BE2C (cell line): Measurements from ENCODE around the gene TM4SF5.
A peak's percentile ranks its signal among the peaks of the same experiment; 100 is the strongest.

ENCODE experiments used
- DNase-seq: peaks from one replicate; pipeline ENCODE4 v3.0.0-alpha.2; 2020
- H3K27me3 ChIP-seq: fragments of 250-450 bp; sonication (Bioruptor Pico); 2 replicates; pipeline ENCODE4 v1.5.1; 2020; ENCODE audit warnings: mild to moderate bottlenecking
- H3K36me3 ChIP-seq: fragments of 250-450 bp; sonication (Bioruptor Pico); 2 replicates; pipeline ENCODE4 v1.5.1; 2020; ENCODE audit warnings: mild to moderate bottlenecking
- H3K4me1 ChIP-seq: fragments of 250-450 bp; sonication (Bioruptor Pico); 2 replicates; pipeline ENCODE4 v1.5.1; 2020
- H3K4me3 ChIP-seq: 2 replicates; pipeline ENCODE4 v1.5.1; 2011; ENCODE audit warnings: low read depth, low read length
- H3K9me3 ChIP-seq: fragments of 250-450 bp; sonication (Bioruptor Pico); 2 replicates; pipeline ENCODE4 v1.5.1; 2020
- TF ChIP-seq, protein P1 (sequence below): IDR thresholded peaks from 2 replicates; pipeline ENCODE4 v1.5.1; 2012; ENCODE audit warnings: mild to moderate bottlenecking, low read depth, low read length

Gene TM4SF5

DNA sequence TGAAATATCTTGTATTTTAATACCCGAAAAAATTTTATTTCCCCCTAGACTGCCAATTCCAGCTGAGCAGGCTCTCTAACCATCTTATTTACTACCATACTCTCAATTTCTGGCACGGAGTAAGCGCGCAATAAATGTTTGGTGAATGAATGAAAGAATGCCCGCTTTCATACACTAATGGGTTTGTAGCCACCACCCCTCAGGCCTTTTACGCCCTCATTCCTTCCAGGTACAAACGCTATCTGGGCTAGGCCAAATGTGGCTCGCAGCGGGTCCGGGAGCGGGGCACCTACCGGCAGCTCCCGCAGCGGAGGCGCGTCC, 34.7 kb downstream of the TM4SF5 start:
- Histone ChIP-seq H3K4me1 (no peaks in the 10 kb centered on the region), H3K4me3 (peak overlapping the region; percentile 55), H3K27me3 (no peaks in the 10 kb centered on the region), H3K36me3 (no peaks in the 10 kb centered on the region), H3K9me3 (no peaks in the 10 kb centered on the region)
- DNase-seq = no peak
- TF ChIP-seq, protein P1, sequence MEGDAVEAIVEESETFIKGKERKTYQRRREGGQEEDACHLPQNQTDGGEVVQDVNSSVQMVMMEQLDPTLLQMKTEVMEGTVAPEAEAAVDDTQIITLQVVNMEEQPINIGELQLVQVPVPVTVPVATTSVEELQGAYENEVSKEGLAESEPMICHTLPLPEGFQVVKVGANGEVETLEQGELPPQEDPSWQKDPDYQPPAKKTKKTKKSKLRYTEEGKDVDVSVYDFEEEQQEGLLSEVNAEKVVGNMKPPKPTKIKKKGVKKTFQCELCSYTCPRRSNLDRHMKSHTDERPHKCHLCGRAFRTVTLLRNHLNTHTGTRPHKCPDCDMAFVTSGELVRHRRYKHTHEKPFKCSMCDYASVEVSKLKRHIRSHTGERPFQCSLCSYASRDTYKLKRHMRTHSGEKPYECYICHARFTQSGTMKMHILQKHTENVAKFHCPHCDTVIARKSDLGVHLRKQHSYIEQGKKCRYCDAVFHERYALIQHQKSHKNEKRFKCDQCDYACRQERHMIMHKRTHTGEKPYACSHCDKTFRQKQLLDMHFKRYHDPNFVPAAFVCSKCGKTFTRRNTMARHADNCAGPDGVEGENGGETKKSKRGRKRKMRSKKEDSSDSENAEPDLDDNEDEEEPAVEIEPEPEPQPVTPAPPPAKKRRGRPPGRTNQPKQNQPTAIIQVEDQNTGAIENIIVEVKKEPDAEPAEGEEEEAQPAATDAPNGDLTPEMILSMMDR = no peak

DNA sequence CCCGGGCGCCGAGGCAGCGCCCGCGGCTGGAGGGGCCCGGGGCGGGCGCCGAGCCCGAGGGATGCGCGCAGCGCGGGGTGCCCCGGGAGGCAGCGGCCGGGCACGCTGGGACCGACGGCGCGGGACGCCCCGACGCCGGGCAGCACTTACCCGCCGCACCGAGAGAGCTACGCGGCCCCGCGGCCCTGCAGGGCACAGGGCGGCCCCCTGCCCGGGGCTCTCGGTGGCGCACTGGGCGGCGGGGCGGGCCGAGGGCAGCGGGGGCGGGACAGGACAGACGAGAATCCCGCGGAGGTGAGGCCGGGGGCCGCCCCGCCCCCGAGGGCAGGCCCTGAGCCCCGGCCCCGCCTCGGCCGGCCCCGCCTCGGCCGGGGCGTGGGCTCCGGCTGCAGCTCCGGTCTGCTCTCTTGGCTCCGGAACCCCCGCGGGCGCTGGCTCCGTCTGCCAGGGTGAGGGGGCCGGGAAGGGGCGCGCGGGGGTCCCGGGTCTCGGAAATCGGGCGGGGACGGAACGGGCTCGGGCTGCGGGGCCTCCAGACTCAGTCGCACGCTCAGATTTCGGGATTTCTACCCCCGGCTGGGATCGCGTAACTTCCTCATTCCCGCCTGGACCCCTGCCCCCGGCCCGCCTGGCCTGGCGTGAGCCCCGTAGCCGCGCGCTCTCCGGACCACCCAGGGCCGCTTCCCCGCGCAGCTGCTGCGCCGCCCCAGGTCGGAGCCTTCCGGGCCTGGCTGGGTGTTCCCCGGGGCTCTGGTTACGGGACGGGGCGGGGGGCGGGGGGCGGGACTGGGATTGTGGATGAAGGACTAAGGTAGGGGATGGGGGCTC, 35.3 kb downstream of the TM4SF5 start, which contains the start of gene PLD2:
Gene PLD2 (plus strand): TSS at position 376 of the 828 bp plus-strand sequence. CDS start 621 bp downstream, outside the sequence.
- no peaks in the 10 kb centered on the region for H3K9me3 ChIP-seq
- peak; percentile 89 for DNase-seq
- TF ChIP-seq, protein P1 = no peak
- no peaks in the 10 kb centered on the region for H3K4me1 ChIP-seq
- no peaks in the 10 kb centered on the region for H3K27me3 ChIP-seq
- H3K36me3 ChIP-seq = no peaks in the 10 kb centered on the region
- H3K4me3 ChIP-seq = peak within 1 kb of the TSS; percentile 55

DNA sequence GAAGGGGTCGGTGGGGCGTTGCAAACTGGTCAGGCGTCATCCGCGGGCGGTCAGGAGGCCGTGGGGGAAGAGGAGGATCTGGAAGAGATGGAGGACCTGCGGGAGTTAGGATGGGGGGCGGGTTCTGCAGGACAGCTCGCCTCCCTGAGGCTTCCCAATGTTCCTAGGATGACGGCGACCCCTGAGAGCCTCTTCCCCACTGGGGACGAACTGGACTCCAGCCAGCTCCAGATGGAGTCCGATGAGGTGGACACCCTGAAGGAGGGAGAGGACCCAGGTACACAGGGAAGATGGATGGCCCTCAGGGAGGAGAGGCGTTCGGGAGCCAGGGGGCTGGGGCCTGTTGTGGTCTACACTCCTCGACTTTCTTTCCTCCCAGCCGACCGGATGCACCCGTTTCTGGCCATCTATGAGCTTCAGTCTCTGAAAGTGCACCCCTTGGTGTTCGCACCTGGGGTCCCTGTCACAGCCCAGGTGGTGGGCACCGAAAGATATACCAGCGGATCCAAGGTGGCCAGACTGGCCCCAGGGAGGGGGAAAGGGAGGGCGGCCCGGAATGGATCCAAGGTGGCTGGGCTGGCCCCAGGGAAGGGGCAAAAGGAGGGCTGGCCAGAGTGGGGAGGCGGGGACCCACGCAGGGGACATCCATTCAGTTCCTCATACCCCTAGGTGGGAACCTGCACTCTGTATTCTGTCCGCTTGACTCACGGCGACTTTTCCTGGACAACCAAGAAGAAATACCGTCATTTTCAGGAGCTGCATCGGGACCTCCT, 36.1 kb downstream of the TM4SF5 start:
- TF ChIP-seq, protein P1 = no peak
- no peak for DNase-seq
- Histone ChIP-seq H3K4me3 (no peak overlapping the region; the same call in 1 of the 2 replicates), H3K9me3 (no peaks in the 10 kb centered on the region), H3K4me1 (no peaks in the 10 kb centered on the region), H3K36me3 (no peaks in the 10 kb centered on the region), H3K27me3 (no peaks in the 10 kb centered on the region)

DNA sequence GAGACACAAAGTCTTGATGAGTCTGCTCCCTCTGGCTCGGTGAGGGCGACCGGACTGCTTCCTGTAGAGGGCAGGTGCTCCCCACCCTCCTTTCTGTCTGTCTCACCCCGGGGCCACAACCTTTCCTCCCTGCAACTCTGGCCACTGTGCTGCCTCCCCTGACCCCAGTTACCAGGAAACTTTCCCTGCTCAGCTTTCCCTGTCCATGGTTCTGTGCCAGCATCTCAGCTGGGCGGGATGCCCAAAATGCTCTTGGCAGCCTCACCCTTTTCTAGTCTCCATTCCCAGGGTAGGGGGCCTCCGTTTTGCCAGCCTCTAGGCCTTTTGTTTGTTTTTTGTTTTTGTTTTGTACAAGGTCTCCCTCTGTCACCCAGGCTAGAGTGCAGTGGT, 36.7 kb downstream of the TM4SF5 start:
- no peaks in the 10 kb centered on the region for H3K27me3 ChIP-seq
- no peaks in the 10 kb centered on the region for H3K9me3 ChIP-seq
- H3K4me3 ChIP-seq = no peak overlapping the region
- no peaks in the 10 kb centered on the region for H3K36me3 ChIP-seq
- DNase-seq = no peak
- TF ChIP-seq, protein P1 = no peak
- no peaks in the 10 kb centered on the region for H3K4me1 ChIP-seq

DNA sequence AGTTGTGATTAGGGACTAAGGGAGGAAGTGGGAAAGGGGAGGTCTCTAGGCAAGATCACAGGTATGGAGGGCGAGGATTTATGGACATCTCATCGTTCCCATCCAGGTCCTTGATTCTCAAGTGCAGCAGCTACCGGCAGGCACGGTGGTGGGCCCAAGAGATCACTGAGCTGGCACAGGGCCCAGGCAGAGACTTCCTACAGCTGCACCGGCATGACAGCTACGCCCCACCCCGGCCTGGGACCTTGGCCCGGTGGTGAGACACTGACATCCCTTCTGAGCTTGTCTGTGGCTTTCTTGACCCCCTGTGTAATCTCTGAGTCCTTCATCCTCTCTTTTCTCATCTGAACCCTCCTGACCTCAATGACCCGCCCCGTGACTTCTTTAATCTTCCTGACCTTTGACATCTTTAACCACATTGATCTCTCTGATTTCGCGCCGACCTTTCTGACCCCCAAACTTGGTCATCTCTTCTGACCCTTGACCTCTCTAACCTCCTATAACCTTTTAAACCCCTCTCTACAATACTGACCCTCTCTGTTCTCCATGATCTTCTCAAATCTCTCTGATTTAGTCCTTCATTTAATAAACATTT, 39.1 kb downstream of the TM4SF5 start:
- no peaks in the 10 kb centered on the region for H3K27me3 ChIP-seq
- H3K9me3 ChIP-seq = no peaks in the 10 kb centered on the region
- H3K4me1 ChIP-seq = no peaks in the 10 kb centered on the region
- H3K4me3 ChIP-seq = no peak overlapping the region
- DNase-seq = peak; percentile 34
- TF ChIP-seq, protein P1 = no peak
- no peaks in the 10 kb centered on the region for H3K36me3 ChIP-seq
